ENCODE results near the gene SHOC2. TPM values are rescaled to one million over a fixed set of nuclear protein-coding genes. Genes with fewer than 3 reads are reported as not detected.

SHOC2 gene
- total RNA-seq, 1 experiment from 2014 or later = 59.8 TPM

GRCh38 chr10:110881905-110882304 lies 37.5 kb upstream of the SHOC2 start:
- peaks cover 37% of the 10 kb centered on the region for H3K4me1 Mint-ChIP-seq (ENCODE audit: insufficient read depth, unreplicated experiment)
- no peak overlapping the region for H3K4me3 Mint-ChIP-seq (ENCODE audit: unreplicated experiment)
- no peak for DNase-seq (ENCODE audit: unreplicated experiment)
- POLR2A ChIA-PET = interaction anchor here (0.8 to 3.0 kb wide), 7 partner anchors 9 to 108 kb away, joined by 3 to 17 read pairs (median 5); partner anchors contain the start of gene PDCD4
- CTCF ChIA-PET = interaction anchor here (0.9 to 1.8 kb wide), 5 partner anchors 9 to 283 kb away, joined by 3 to 8 read pairs (median 5); no protein-coding TSS in a partner anchor
- H3K27me3 Mint-ChIP-seq (ENCODE audit: insufficient read depth, unreplicated experiment) = no peaks in the 10 kb centered on the region
- no peaks in the 10 kb centered on the region for H3K9me3 Mint-ChIP-seq (ENCODE audit: unreplicated experiment)
- H3K27ac Mint-ChIP-seq (ENCODE audit: low read depth, unreplicated experiment) = no peak overlapping the region
- H3K36me3 Mint-ChIP-seq (ENCODE audit: insufficient read depth, unreplicated experiment) = peaks cover 97% of the 10 kb centered on the region
- intact Hi-C loops (cut with micrococcal nuclease) = no loop called here
- BruUV-seq (replicated peaks) = no TSS peak
- no peak for TF ChIP-seq CTCF (IDR thresholded peaks at IDR 0.05; ENCODE audit: unreplicated experiment)

- Mint-ChIP-seq H3K4me3 (ENCODE audit: unreplicated experiment) (no peak overlapping the region), H3K9me3 (ENCODE audit: unreplicated experiment) (no peaks in the 10 kb centered on the region), H3K36me3 (ENCODE audit: insufficient read depth, unreplicated experiment) (peaks cover 95% of the 10 kb centered on the region), H3K27ac (ENCODE audit: low read depth, unreplicated experiment) (no peak overlapping the region), H3K27me3 (ENCODE audit: insufficient read depth, unreplicated experiment) (no peaks in the 10 kb centered on the region), H3K4me1 (ENCODE audit: insufficient read depth, unreplicated experiment) (peaks cover 22% of the 10 kb centered on the region)
- DNase-seq (ENCODE audit: unreplicated experiment) = no peak
- intact Hi-C loops (cut with micrococcal nuclease) = no loop called here
- TF ChIP-seq CTCF (IDR thresholded peaks at IDR 0.05; ENCODE audit: unreplicated experiment) = no peak
- BruUV-seq (replicated peaks) = no TSS peak
- ChIA-PET CTCF (interaction anchor here (0.6 to 1.4 kb wide), 4 partner anchors 10 to 138 kb away, joined by 3 to 7 read pairs (median 4); no protein-coding TSS in a partner anchor), POLR2A (interaction anchor here (0.7 to 2.9 kb wide), 5 partner anchors 10 to 110 kb away, joined by 3 to 12 read pairs (median 4); partner anchors contain the start of gene PDCD4)
Observed at GRCh38 chr10:110883924-110884323, 35.5 kb upstream of the SHOC2 start.

GRCh38 chr10:110885932-110886674 lies 33.3 kb upstream of the SHOC2 start:
- Mint-ChIP-seq H3K9me3 (ENCODE audit: unreplicated experiment) (no peaks in the 10 kb centered on the region), H3K4me3 (ENCODE audit: unreplicated experiment) (no peak overlapping the region), H3K27me3 (ENCODE audit: insufficient read depth, unreplicated experiment) (no peaks in the 10 kb centered on the region), H3K4me1 (ENCODE audit: insufficient read depth, unreplicated experiment) (peaks cover 6% of the 10 kb centered on the region), H3K27ac (ENCODE audit: low read depth, unreplicated experiment) (no peak overlapping the region), H3K36me3 (ENCODE audit: insufficient read depth, unreplicated experiment) (peaks cover 95% of the 10 kb centered on the region)
- POLR2A ChIA-PET = interaction anchor here (0.7 to 2.2 kb wide), 12 partner anchors 10 to 287 kb away, joined by 3 to 14 read pairs (median 4); partner anchors contain the start of gene PDCD4
- no peak for TF ChIP-seq CTCF (IDR thresholded peaks at IDR 0.05; ENCODE audit: unreplicated experiment)
- intact Hi-C loops (cut with micrococcal nuclease) = no loop called here
- DNase-seq (ENCODE audit: unreplicated experiment) = no peak
- no TSS peak for BruUV-seq (replicated peaks)
- CTCF ChIA-PET = interaction anchor here (0.8 to 1.6 kb wide), 4 partner anchors 82 to 277 kb away, joined by 3 to 7 read pairs (median 3); no protein-coding TSS in a partner anchor

GRCh38 chr10:110887560-110887959 lies 31.8 kb upstream of the SHOC2 start:
- H3K36me3 Mint-ChIP-seq (ENCODE audit: insufficient read depth, unreplicated experiment) = peaks cover 95% of the 10 kb centered on the region
- H3K27me3 Mint-ChIP-seq (ENCODE audit: insufficient read depth, unreplicated experiment) = no peaks in the 10 kb centered on the region
- no peak overlapping the region for H3K27ac Mint-ChIP-seq (ENCODE audit: low read depth, unreplicated experiment)
- H3K4me1 Mint-ChIP-seq (ENCODE audit: insufficient read depth, unreplicated experiment) = peaks cover 13% of the 10 kb centered on the region
- no peak for TF ChIP-seq CTCF (IDR thresholded peaks at IDR 0.05; ENCODE audit: unreplicated experiment)
- no peak overlapping the region for H3K4me3 Mint-ChIP-seq (ENCODE audit: unreplicated experiment)
- ChIA-PET POLR2A (interaction anchor here (0.5 to 2.2 kb wide), 16 partner anchors 10 to 288 kb away, joined by 3 to 14 read pairs (median 4); partner anchors contain the start of gene PDCD4), CTCF (interaction anchor here (0.6 to 1.6 kb wide), 3 partner anchors 12 to 142 kb away, joined by 3 to 7 read pairs (median 3); no protein-coding TSS in a partner anchor)
- H3K9me3 Mint-ChIP-seq (ENCODE audit: unreplicated experiment) = no peaks in the 10 kb centered on the region
- no TSS peak for BruUV-seq (replicated peaks)
- no peak for DNase-seq (ENCODE audit: unreplicated experiment)
- intact Hi-C loops (cut with micrococcal nuclease) = no loop called here
